CD1c-positive myeloid dendritic cell (primary cell): Measurements from ENCODE around the gene KAZN.
"Not testable (repeated sequence)": the region's sequence is repeated elsewhere in the genome, so short reads cannot be mapped to it uniquely, and the experiment has no call there.

Experiments used
- DNase-seq: peaks from one replicate; pipeline ENCODE4 v3.0.0-alpha.2; 2016; ENCODE audit errors: extremely low spot score

Gene KAZN

GRCh38 chr1:14956579-14957195, 358.2 kb downstream of the KAZN start:
- no peak for DNase-seq

GRCh38 chr1:14957375-14958098, 359.1 kb downstream of the KAZN start:
- no peak for DNase-seq

- DNase-seq = no peak
These were observed 360.0 kb downstream of the KAZN start for GRCh38 chr1:14958249-14959058.

- DNase-seq = no peak
These were observed 360.7 kb downstream of the KAZN start for GRCh38 chr1:14959059-14959694.

- DNase-seq = no peak
These were observed 363.3 kb downstream of the KAZN start for GRCh38 chr1:14961661-14962267.

- DNase-seq = no peak
These were observed 363.9 kb downstream of the KAZN start for GRCh38 chr1:14962407-14962806.

- not testable (repeated sequence) for DNase-seq
These were observed 365.6 kb downstream of the KAZN start for GRCh38 chr1:14963791-14964710.

- DNase-seq = no peak
These were observed 366.2 kb downstream of the KAZN start for GRCh38 chr1:14964711-14965055.

- no peak for DNase-seq
These were observed 369.9 kb downstream of the KAZN start for GRCh38 chr1:14968251-14968851.

- DNase-seq = peak; percentile 32
These were observed 370.5 kb downstream of the KAZN start for GRCh38 chr1:14969006-14969405.

- DNase-seq = peak; percentile 72
These were observed 371.8 kb downstream of the KAZN start for GRCh38 chr1:14970115-14970798.

- DNase-seq = no peak
These were observed 372.3 kb downstream of the KAZN start for GRCh38 chr1:14970799-14971141.

- DNase-seq = no peak
These were observed 372.7 kb downstream of the KAZN start for GRCh38 chr1:14971221-14971620.

- no peak for DNase-seq
These were observed 373.6 kb downstream of the KAZN start for GRCh38 chr1:14972107-14972506.

- no peak for DNase-seq
These were observed 375.3 kb downstream of the KAZN start for GRCh38 chr1:14973773-14974172.

- no peak for DNase-seq
These were observed 375.9 kb downstream of the KAZN start for GRCh38 chr1:14974361-14974760.

- DNase-seq = no peak
These were observed 376.6 kb downstream of the KAZN start for GRCh38 chr1:14975119-14975518.

- no peak for DNase-seq
These were observed 377.8 kb downstream of the KAZN start for GRCh38 chr1:14976256-14976655.

- DNase-seq = no peak
These were observed 378.9 kb downstream of the KAZN start for GRCh38 chr1:14977338-14977931.
